ENCODE data around the gene SS18. TPM values are rescaled to one million over a fixed set of nuclear protein-coding genes. Genes with fewer than 3 reads are reported as not detected.

SS18 gene
- total RNA-seq, 1 donor from 2014 or later = 111 TPM

DNA sequence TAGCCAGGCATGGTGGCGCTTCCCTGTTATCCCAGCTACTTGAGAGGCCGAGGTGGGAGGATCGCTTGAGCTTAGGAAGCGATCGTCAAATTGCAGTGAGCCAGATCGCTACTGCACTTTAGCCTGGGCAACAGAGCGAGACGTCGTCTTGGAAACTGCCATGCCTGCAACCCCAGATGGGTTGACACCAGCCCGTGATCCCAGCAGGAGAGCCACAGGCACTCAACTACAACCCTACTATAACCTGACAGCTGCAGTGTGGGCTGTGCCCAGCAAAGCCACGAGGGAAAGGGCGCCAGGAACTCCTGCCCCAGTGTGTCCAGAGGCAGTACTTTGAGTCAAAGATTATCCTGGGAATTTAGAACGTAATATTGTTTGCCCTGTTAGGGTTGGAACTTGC, 85.6 kb downstream of the SS18 start:
- no peak for DNase-seq (ENCODE audit: low read depth)
- H3K36me3 ChIP-seq (ENCODE audit: control insufficient read depth, insufficient read depth, low read length) = no peaks in the 10 kb centered on the region
- no peak overlapping the region for H3K4me3 ChIP-seq (ENCODE audit: low read depth, low read length)
- H3K27me3 ChIP-seq (ENCODE audit: control insufficient read depth, insufficient read depth, low read length) = no peaks in the 10 kb centered on the region
- TF ChIP-seq, protein P1, sequence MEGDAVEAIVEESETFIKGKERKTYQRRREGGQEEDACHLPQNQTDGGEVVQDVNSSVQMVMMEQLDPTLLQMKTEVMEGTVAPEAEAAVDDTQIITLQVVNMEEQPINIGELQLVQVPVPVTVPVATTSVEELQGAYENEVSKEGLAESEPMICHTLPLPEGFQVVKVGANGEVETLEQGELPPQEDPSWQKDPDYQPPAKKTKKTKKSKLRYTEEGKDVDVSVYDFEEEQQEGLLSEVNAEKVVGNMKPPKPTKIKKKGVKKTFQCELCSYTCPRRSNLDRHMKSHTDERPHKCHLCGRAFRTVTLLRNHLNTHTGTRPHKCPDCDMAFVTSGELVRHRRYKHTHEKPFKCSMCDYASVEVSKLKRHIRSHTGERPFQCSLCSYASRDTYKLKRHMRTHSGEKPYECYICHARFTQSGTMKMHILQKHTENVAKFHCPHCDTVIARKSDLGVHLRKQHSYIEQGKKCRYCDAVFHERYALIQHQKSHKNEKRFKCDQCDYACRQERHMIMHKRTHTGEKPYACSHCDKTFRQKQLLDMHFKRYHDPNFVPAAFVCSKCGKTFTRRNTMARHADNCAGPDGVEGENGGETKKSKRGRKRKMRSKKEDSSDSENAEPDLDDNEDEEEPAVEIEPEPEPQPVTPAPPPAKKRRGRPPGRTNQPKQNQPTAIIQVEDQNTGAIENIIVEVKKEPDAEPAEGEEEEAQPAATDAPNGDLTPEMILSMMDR (IDR thresholded peaks at IDR 0.05; ENCODE audit: insufficient read depth, low read length, poor library complexity, severe bottlenecking) = no peak

DNA sequence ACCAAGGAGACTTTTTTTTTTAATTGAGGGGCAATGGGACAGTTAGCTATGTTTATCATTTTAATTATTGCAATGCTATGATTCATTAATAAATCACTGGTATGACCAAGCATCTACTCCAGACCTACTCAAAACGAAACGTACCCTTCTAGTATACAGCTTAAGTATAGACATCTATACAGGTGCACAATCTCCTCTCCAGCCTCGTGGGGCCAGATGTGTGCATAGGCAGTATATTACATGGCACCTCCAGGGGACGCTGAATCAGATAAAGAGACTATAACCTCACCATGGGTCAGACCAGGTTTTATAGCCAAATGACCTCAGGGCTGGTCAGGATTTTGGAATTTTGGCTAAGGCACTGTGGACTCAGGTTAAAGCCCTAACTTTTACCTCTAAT, 86.6 kb downstream of the SS18 start:
- Histone ChIP-seq H3K4me3 (ENCODE audit: low read depth, low read length) (no peak overlapping the region), H3K36me3 (ENCODE audit: control insufficient read depth, insufficient read depth, low read length) (no peaks in the 10 kb centered on the region), H3K27me3 (ENCODE audit: control insufficient read depth, insufficient read depth, low read length) (no peaks in the 10 kb centered on the region)
- TF ChIP-seq, protein P1 (IDR thresholded peaks at IDR 0.05; ENCODE audit: insufficient read depth, low read length, poor library complexity, severe bottlenecking) = no peak
- no peak for DNase-seq (ENCODE audit: low read depth)

DNA sequence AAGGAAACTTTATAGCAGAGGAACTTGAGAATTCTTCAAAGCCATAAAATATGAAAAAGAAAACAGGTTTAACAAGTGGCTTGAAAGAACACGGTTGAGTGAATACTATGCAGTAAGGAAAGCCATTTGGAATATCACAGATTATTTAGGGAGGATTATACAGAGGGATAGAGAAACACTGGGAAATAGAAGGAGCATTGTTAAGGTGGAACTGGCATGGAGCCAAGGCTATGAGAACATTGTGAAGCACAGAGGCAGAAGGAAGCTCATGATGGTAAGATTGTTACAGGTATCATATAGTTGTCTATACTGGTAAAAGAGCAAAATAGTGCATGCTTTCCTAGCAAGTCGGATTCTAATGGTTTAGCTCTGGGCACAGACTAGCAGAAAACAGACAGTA, 87.1 kb downstream of the SS18 start:
- TF ChIP-seq, protein P1 (IDR thresholded peaks at IDR 0.05; ENCODE audit: insufficient read depth, low read length, poor library complexity, severe bottlenecking) = no peak
- Histone ChIP-seq H3K4me3 (ENCODE audit: low read depth, low read length) (no peak overlapping the region), H3K27me3 (ENCODE audit: control insufficient read depth, insufficient read depth, low read length) (no peaks in the 10 kb centered on the region), H3K36me3 (ENCODE audit: control insufficient read depth, insufficient read depth, low read length) (no peaks in the 10 kb centered on the region)
- DNase-seq (ENCODE audit: low read depth) = no peak

DNA sequence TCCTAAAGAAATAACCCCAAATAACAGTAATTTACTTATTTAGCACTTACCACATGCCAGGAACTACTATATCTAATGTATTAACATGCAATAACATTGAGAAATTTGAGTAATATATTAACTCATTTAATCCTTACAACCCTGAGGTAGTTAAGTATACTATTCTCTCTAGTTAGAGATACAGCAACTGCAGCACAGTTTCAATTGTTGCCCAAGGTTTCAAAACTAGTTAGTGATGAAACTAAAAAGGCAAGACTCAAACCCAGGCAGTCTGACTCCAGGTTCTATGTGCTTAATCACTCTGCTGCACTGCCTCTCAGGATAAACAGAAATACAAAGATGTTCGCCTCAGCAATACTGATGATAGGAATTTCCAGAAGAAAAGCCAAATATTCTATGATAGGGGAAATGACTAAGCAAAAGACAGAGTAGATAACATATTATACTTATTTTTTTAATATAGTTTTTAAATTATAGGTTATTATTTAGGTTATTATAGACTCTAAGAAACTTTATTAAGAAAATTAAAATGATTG, 88.0 kb downstream of the SS18 start:
- Histone ChIP-seq H3K27me3 (ENCODE audit: control insufficient read depth, insufficient read depth, low read length) (no peaks in the 10 kb centered on the region), H3K36me3 (ENCODE audit: control insufficient read depth, insufficient read depth, low read length) (no peaks in the 10 kb centered on the region), H3K4me3 (ENCODE audit: low read depth, low read length) (no peak overlapping the region)
- TF ChIP-seq, protein P1 (IDR thresholded peaks at IDR 0.05; ENCODE audit: insufficient read depth, low read length, poor library complexity, severe bottlenecking) = no peak
- no peak for DNase-seq (ENCODE audit: low read depth)

DNA sequence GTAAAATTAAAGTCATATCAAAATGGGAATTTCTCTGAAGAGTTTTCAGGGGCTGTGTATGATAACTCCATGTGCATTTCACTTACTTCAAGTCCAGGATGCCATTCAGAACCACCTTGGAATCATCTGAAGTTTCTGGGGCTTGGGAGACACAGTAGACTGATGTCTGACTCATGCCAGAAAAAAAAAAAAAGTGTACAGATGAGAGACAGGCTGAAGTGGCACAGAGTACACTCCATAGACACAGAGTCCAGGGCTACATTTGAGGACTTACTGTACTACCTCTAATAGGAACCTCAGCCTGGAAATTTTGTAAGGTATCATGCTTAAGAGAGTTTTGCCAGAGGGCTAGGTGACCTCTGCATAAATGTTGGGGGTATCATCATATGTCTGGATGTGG, 92.0 kb downstream of the SS18 start:
- no peak overlapping the region for H3K4me3 ChIP-seq (ENCODE audit: low read depth, low read length)
- TF ChIP-seq, protein P1 (IDR thresholded peaks at IDR 0.05; ENCODE audit: insufficient read depth, low read length, poor library complexity, severe bottlenecking) = no peak
- DNase-seq (ENCODE audit: low read depth) = no peak
- no peaks in the 10 kb centered on the region for H3K27me3 ChIP-seq (ENCODE audit: control insufficient read depth, insufficient read depth, low read length)
- H3K36me3 ChIP-seq (ENCODE audit: control insufficient read depth, insufficient read depth, low read length) = no peaks in the 10 kb centered on the region

DNA sequence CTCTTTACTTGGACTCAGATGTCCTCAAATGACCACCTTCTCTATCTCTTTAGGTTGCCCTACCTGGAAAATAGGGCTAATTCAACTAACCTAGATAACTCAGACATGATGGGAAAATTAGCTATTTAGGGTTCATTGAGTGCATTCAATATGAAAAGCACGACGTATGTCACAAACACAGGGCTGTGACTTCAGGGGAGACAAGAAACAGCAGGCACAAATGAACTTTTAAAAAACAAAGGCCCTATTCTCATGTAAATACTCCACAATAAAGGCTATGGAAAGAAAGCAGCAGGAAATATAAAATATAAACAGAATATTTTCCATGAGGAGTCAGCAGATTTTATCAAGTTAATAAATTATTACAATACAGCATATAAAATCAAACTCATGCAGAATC, 97.8 kb downstream of the SS18 start:
- Histone ChIP-seq H3K27me3 (ENCODE audit: control insufficient read depth, insufficient read depth, low read length) (no peaks in the 10 kb centered on the region), H3K4me3 (ENCODE audit: low read depth, low read length) (no peak overlapping the region), H3K36me3 (ENCODE audit: control insufficient read depth, insufficient read depth, low read length) (no peaks in the 10 kb centered on the region)
- TF ChIP-seq, protein P1 (IDR thresholded peaks at IDR 0.05; ENCODE audit: insufficient read depth, low read length, poor library complexity, severe bottlenecking) = no peak
- no peak for DNase-seq (ENCODE audit: low read depth)
